ENCODE data around the gene CTXND2. TPM values are rescaled to one million over a fixed set of nuclear protein-coding genes. Genes with fewer than 3 reads are reported as not detected.
A peak's percentile ranks its signal among the peaks of the same experiment; 100 is the strongest.
"Not testable (repeated sequence)": the region's sequence is repeated elsewhere in the genome, so short reads cannot be mapped to it uniquely, and the experiment has no call there.

CTXND2 gene
- total RNA-seq, 2 experiments from 2014 or later, result not detected

DNA sequence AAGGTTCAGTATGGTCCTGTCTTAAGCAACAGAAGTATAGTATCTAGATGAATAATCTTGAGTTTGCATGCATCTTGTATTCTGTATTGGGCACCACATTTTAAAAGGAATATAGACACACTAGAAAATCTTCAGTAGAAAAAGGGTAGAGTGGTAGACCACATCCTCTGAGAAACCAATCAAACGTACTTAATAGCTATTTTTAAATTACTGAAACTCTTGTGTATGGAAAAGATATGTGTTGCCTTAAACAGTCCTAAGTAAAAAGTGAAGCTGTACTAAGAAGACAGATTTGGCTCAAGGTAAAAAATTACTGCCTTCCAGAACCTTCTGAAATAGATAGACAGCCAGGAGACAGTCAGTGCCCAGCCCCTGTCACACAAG is 3.1 kb downstream of the CTXND2 start:
- no TSS peak for BruUV-seq (replicated peaks)
- intact Hi-C loops (cut with micrococcal nuclease; ENCODE audit: unreplicated experiment), result no loop called here
- ChIA-PET CTCF (ENCODE audit: unreplicated experiment) (interaction anchor here (0.6 to 0.7 kb wide), 2 partner anchors 14 to 33 kb away, joined by 3 to 4 read pairs; partner anchors contain the start of gene ARNT), POLR2A (interaction anchor here (0.7 to 1.9 kb wide), 3 partner anchors 11 to 36 kb away, joined by 4 to 6 read pairs (median 4); partner anchors contain the start of gene SETDB1)
- no peak for DNase-seq (ENCODE audit: low spot score)
- Histone ChIP-seq H2AFZ (ENCODE audit: low read length) (peak overlapping the region; percentile 21; the same call in 1 of the 2 replicates), H4K20me1 (ENCODE audit: insufficient read depth, low read length) (no peaks in the 10 kb centered on the region), H3K9me2 (ENCODE audit: insufficient read depth, low read length) (no peaks in the 10 kb centered on the region), H3K4me2 (ENCODE audit: low read length) (peak overlapping the region; percentile 54), H3K9me3 (ENCODE audit: low read length) (no peaks in the 10 kb centered on the region), H3K4me3 (ENCODE audit: low read depth, low read length, poor library complexity, severe bottlenecking) (no peak overlapping the region), H3K36me3 (ENCODE audit: insufficient read depth, low read length) (no peaks in the 10 kb centered on the region), H3K4me1 (ENCODE audit: insufficient read depth, low read length, poor library complexity, severe bottlenecking) (peaks cover 15% of the 10 kb centered on the region), H3K27ac (ENCODE audit: low read depth, low read length, poor library complexity, severe bottlenecking) (no peak overlapping the region), H3K79me2 (ENCODE audit: insufficient read depth, low read depth, low read length) (no peaks in the 10 kb centered on the region)
- no peak for TF ChIP-seq EZH2phosphoT487 (IDR thresholded peaks at IDR 0.05; ENCODE audit: borderline replicate concordance, low read depth, low read length)
- TF ChIP-seq, protein P1, sequence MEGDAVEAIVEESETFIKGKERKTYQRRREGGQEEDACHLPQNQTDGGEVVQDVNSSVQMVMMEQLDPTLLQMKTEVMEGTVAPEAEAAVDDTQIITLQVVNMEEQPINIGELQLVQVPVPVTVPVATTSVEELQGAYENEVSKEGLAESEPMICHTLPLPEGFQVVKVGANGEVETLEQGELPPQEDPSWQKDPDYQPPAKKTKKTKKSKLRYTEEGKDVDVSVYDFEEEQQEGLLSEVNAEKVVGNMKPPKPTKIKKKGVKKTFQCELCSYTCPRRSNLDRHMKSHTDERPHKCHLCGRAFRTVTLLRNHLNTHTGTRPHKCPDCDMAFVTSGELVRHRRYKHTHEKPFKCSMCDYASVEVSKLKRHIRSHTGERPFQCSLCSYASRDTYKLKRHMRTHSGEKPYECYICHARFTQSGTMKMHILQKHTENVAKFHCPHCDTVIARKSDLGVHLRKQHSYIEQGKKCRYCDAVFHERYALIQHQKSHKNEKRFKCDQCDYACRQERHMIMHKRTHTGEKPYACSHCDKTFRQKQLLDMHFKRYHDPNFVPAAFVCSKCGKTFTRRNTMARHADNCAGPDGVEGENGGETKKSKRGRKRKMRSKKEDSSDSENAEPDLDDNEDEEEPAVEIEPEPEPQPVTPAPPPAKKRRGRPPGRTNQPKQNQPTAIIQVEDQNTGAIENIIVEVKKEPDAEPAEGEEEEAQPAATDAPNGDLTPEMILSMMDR (conservative IDR thresholded peaks at IDR 0.05; ENCODE audit: low read length), result no peak

DNA sequence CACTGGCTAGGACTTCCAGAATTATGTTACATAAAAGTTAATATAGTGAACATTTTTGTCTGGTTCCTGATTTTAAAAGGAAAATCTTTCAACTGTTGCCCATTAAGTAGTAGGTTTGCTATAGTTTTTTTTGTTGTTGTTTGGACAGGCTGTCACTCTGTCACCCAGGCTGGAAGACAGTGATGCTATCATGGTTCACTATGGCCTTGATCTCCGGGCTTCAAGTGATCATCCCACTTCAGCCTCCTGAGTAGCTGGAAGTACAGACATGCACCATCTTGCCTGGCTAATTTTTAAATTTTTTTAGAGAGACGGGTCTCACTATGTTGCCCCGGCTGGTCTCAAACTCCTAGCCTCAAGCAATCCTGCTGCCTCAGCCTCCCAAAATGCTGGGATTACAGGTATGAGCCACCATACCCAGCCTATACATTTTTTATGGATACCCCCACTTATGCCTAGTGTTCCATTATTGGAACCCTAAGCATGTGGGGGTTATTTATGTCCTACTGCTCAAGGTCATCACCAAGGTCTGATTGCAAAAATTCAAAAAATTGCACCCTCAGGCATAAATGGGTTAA is 6.5 kb downstream of the CTXND2 start:
- DNase-seq (ENCODE audit: low spot score), result no peak

GRCh38 chr1:150895618-150896017 is 8.7 kb downstream of the CTXND2 start:
- Histone ChIP-seq H3K79me2 (ENCODE audit: insufficient read depth, low read depth, low read length) (no peaks in the 10 kb centered on the region), H3K4me3 (ENCODE audit: low read depth, low read length, poor library complexity, severe bottlenecking) (no peak overlapping the region), H3K36me3 (ENCODE audit: insufficient read depth, low read length) (no peaks in the 10 kb centered on the region), H2AFZ (ENCODE audit: low read length) (no peak overlapping the region), H3K4me2 (ENCODE audit: low read length) (no peak overlapping the region), H3K9me2 (ENCODE audit: insufficient read depth, low read length) (no peaks in the 10 kb centered on the region), H4K20me1 (ENCODE audit: insufficient read depth, low read length) (no peaks in the 10 kb centered on the region), H3K27ac (ENCODE audit: low read depth, low read length, poor library complexity, severe bottlenecking) (no peak overlapping the region), H3K4me1 (ENCODE audit: insufficient read depth, low read length, poor library complexity, severe bottlenecking) (peaks cover 1% of the 10 kb centered on the region), H3K9me3 (ENCODE audit: low read length) (no peaks in the 10 kb centered on the region)
- POLR2A ChIA-PET, result no interaction called here
- CTCF ChIA-PET (ENCODE audit: unreplicated experiment), result no interaction called here
- DNase-seq (ENCODE audit: low spot score), result no peak
- TF ChIP-seq, protein P1 (conservative IDR thresholded peaks at IDR 0.05; ENCODE audit: low read length), result no peak
- no peak for TF ChIP-seq EZH2phosphoT487 (IDR thresholded peaks at IDR 0.05; ENCODE audit: borderline replicate concordance, low read depth, low read length)
- intact Hi-C loops (cut with micrococcal nuclease; ENCODE audit: unreplicated experiment), result no loop called here
- no TSS peak for BruUV-seq (replicated peaks)

More for the DNA sequence above, 6.5 kb downstream of the CTXND2 start:
- Histone ChIP-seq H3K4me2 (ENCODE audit: low read length) (no peak overlapping the region), H3K9me3 (ENCODE audit: low read length) (no peaks in the 10 kb centered on the region), H2AFZ (ENCODE audit: low read length) (no peak overlapping the region), H3K79me2 (ENCODE audit: insufficient read depth, low read depth, low read length) (no peaks in the 10 kb centered on the region), H4K20me1 (ENCODE audit: insufficient read depth, low read length) (no peaks in the 10 kb centered on the region), H3K4me3 (ENCODE audit: low read depth, low read length, poor library complexity, severe bottlenecking) (no peak overlapping the region), H3K9me2 (ENCODE audit: insufficient read depth, low read length) (no peaks in the 10 kb centered on the region), H3K27ac (ENCODE audit: low read depth, low read length, poor library complexity, severe bottlenecking) (no peak overlapping the region), H3K4me1 (ENCODE audit: insufficient read depth, low read length, poor library complexity, severe bottlenecking) (peaks cover 15% of the 10 kb centered on the region), H3K36me3 (ENCODE audit: insufficient read depth, low read length) (no peaks in the 10 kb centered on the region)
- POLR2A ChIA-PET, result interaction anchor here (0.7 kb wide), 1 partner anchor 326 kb away, joined by 4 read pairs; no protein-coding TSS in a partner anchor
- intact Hi-C loops (cut with micrococcal nuclease; ENCODE audit: unreplicated experiment), result no loop called here
- CTCF ChIA-PET (ENCODE audit: unreplicated experiment), result no interaction called here
- BruUV-seq (replicated peaks), result no TSS peak
- no peak for TF ChIP-seq EZH2phosphoT487 (IDR thresholded peaks at IDR 0.05; ENCODE audit: borderline replicate concordance, low read depth, low read length)
- TF ChIP-seq, protein P1 (conservative IDR thresholded peaks at IDR 0.05; ENCODE audit: low read length), result no peak

DNA sequence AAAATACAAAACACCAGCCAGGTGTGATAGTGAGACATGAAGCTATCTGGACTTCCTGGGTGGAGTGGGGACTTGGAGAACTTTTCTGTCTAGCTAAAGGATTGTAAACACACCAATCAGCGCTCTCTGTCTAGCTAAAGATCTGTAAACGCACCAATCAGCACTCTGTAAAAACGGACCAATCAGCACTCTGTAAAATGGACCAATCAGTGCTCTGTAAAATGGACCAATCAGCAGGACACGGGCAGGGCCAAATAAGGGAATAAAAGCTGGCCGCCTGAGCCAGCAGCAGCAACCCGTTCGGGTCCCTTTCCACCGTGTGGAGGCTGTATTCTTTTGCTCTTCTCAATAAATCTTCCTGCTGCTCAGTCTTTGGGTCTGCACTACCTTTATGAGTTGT is 12.9 kb downstream of the CTXND2 start:
- H3K4me1 ChIP-seq (ENCODE audit: insufficient read depth, low read length, poor library complexity, severe bottlenecking); intact Hi-C loops (cut with micrococcal nuclease; ENCODE audit: unreplicated experiment); H4K20me1 ChIP-seq (ENCODE audit: insufficient read depth, low read length); CTCF ChIA-PET (ENCODE audit: unreplicated experiment); H3K4me2 ChIP-seq (ENCODE audit: low read length); H2AFZ ChIP-seq (ENCODE audit: low read length); H3K79me2 ChIP-seq (ENCODE audit: insufficient read depth, low read depth, low read length); H3K27ac ChIP-seq (ENCODE audit: low read depth, low read length, poor library complexity, severe bottlenecking); H3K4me3 ChIP-seq (ENCODE audit: low read depth, low read length, poor library complexity, severe bottlenecking); BruUV-seq (replicated peaks); H3K9me2 ChIP-seq (ENCODE audit: insufficient read depth, low read length); DNase-seq (ENCODE audit: low spot score); H3K9me3 ChIP-seq (ENCODE audit: low read length); H3K36me3 ChIP-seq (ENCODE audit: insufficient read depth, low read length): not testable (repeated sequence)
- POLR2A ChIA-PET, result interaction anchor here (0.6 kb wide), 1 partner anchor 219 kb away, joined by 4 read pairs; no protein-coding TSS in a partner anchor

Measured in OCI-LY7 (cell line).